GM23338 (cell line): ENCODE measurements around the gene F9.

Experiments used
- CREB1 ChIP-seq: fragments of 250-450 bp; sonication (Bioruptor Pico); IDR thresholded peaks from 2 replicates; pipeline ENCODE4 v1.5.0; 2020; ENCODE audit warnings: low read depth, mild to moderate bottlenecking, moderate library complexity
- CTCF ChIP-seq, 2 experiments: fragments of 200-600 bp in 1 of 2; sonication (generic) in 1 of 2; conservative IDR thresholded peaks; 2 replicates each; pipeline versions ENCODE4 v1.5.1 to v1.6.1; 2016 to 2017; ENCODE audit warnings: antibody characterized with exemption in 2 of 2, low read depth in 2 of 2, mild to moderate bottlenecking in 2 of 2, moderate library complexity in 1 of 2
- ETS1 ChIP-seq: IDR thresholded peaks from 2 replicates; pipeline ENCODE4 v1.6.1; 2016; ENCODE audit warnings: antibody characterized with exemption
- EZH2 ChIP-seq: fragments of 200-600 bp; sonication (generic); IDR thresholded peaks from one replicate; pipeline ENCODE4 v1.8.0; 2017; ENCODE audit warnings: antibody characterized with exemption, mild to moderate bottlenecking, low read depth; ENCODE audit not compliant: unreplicated experiment
- EZH2phosphoT487 ChIP-seq: fragments of 200-600 bp; sonication (generic); IDR thresholded peaks from one replicate; pipeline ENCODE4 v1.8.1; 2018; ENCODE audit warnings: antibody characterized with exemption; ENCODE audit not compliant: unreplicated experiment
- POLR2AphosphoS5 ChIP-seq: IDR thresholded peaks from 2 replicates; pipeline ENCODE4 v1.6.1; 2016; ENCODE audit warnings: antibody characterized with exemption, low read depth
- REST ChIP-seq: IDR thresholded peaks from one replicate; pipeline ENCODE4 v1.6.1; 2018; ENCODE audit warnings: antibody characterized with exemption; ENCODE audit not compliant: unreplicated experiment
- ZNF331 ChIP-seq: fragments of 250-450 bp; sonication (Bioruptor Pico); IDR thresholded peaks from 2 replicates; pipeline ENCODE4 v1.5.0; 2020; ENCODE audit warnings: low read depth, mild to moderate bottlenecking, moderate library complexity

GRCh38 chrX:139508099-139508498, 22.4 kb upstream of the F9 start:
- TF ChIP-seq ETS1 (no peak), CTCF (conservative IDR thresholded peaks at IDR 0.05; ENCODE audit: low read depth in 2 of 2) (no peak), EZH2 (no peak), EZH2phosphoT487 (no peak), ZNF331 (no peak), POLR2AphosphoS5 (no peak), CREB1 (CRISPR knock-in tag) (no peak), REST (no peak)
